H9 (cell line): ENCODE data around the gene CCSER2. TPM values are rescaled to one million over a fixed set of nuclear protein-coding genes. Genes with fewer than 3 reads are reported as not detected.

Experiments
- DNase-seq: peaks from one replicate; pipeline ENCODE4 v3.0.0-alpha.2; 2017
- H2AFZ ChIP-seq: one replicate; pipeline ENCODE4 v1.6.1; 2013; ENCODE audit warnings: mild to moderate bottlenecking, low read length, control low read depth, moderate library complexity
- H2AK5ac ChIP-seq: 2 replicates; pipeline ENCODE4 v1.6.1; 2013; ENCODE audit warnings: low read length, control low read depth, mixed read lengths; ENCODE audit not compliant: insufficient read length
- H2BK120ac ChIP-seq: one replicate; pipeline ENCODE4 v1.6.1; 2013; ENCODE audit warnings: low read depth, mild to moderate bottlenecking, low read length, control low read depth, inconsistent platforms; ENCODE audit not compliant: poor library complexity, severe bottlenecking
- H2BK12ac ChIP-seq: 2 replicates; pipeline ENCODE4 v1.6.1; 2013; ENCODE audit warnings: low read length, control low read depth, mixed read lengths, low read depth; ENCODE audit not compliant: insufficient read length
- H2BK15ac ChIP-seq: 2 replicates; pipeline ENCODE4 v1.6.1; 2013; ENCODE audit warnings: low read depth, low read length, control low read depth
- H2BK20ac ChIP-seq: one replicate; pipeline ENCODE4 v1.6.1; 2013; ENCODE audit warnings: low read depth, mild to moderate bottlenecking, low read length, control low read depth, inconsistent platforms; ENCODE audit not compliant: poor library complexity, severe bottlenecking
- H2BK5ac ChIP-seq: 2 replicates; pipeline ENCODE4 v1.6.1; 2013; ENCODE audit warnings: low read length, control low read depth, mixed read lengths; ENCODE audit not compliant: insufficient read length
- H3K14ac ChIP-seq: 2 replicates; pipeline ENCODE4 v1.6.1; 2013; ENCODE audit warnings: low read length, control low read depth; ENCODE audit not compliant: insufficient read depth
- H3K18ac ChIP-seq: 2 replicates; pipeline ENCODE4 v1.6.1; 2013; ENCODE audit warnings: low read depth, mild to moderate bottlenecking, mixed read lengths, low read length, control low read depth; ENCODE audit not compliant: insufficient read length
- H3K23ac ChIP-seq: 2 replicates; pipeline ENCODE4 v1.6.1; 2013; ENCODE audit warnings: low read length, control low read depth, mixed read lengths, low read depth; ENCODE audit not compliant: insufficient read length
- H3K23me2 ChIP-seq: 2 replicates; pipeline ENCODE4 v1.6.1; 2013; ENCODE audit warnings: low read depth, mild to moderate bottlenecking, mixed read lengths, low read length, control low read depth; ENCODE audit not compliant: insufficient read length, poor library complexity, severe bottlenecking
- H3K27ac ChIP-seq: 2 replicates; pipeline ENCODE4 v1.5.1; 2013; ENCODE audit warnings: low read length, control low read depth, mixed read lengths, low read depth; ENCODE audit not compliant: insufficient read length
- H3K27me3 ChIP-seq: 2 replicates; pipeline ENCODE4 v1.6.1; 2013; ENCODE audit warnings: low read length, control low read depth, inconsistent platforms; ENCODE audit not compliant: insufficient read depth
- H3K4ac ChIP-seq: 2 replicates; pipeline ENCODE4 v1.6.1; 2013; ENCODE audit warnings: low read depth, mild to moderate bottlenecking, control low read depth, inconsistent platforms, low read length, moderate library complexity
- H3K4me1 ChIP-seq: 2 replicates; pipeline ENCODE4 v1.6.1; 2013; ENCODE audit warnings: low read length, control low read depth, inconsistent platforms; ENCODE audit not compliant: insufficient read depth
- H3K4me2 ChIP-seq: 2 replicates; pipeline ENCODE4 v1.6.1; 2013; ENCODE audit warnings: low read length, control low read depth, mixed read lengths; ENCODE audit not compliant: insufficient read length, insufficient read depth
- H3K56ac ChIP-seq: 2 replicates; pipeline ENCODE4 v1.6.1; 2013; ENCODE audit warnings: low read depth, mild to moderate bottlenecking, mixed read lengths, low read length, control low read depth; ENCODE audit not compliant: insufficient read length
- H3K79me1 ChIP-seq: 2 replicates; pipeline ENCODE4 v1.6.1; 2013; ENCODE audit warnings: low read depth, mild to moderate bottlenecking, moderate library complexity, low read length, control low read depth, inconsistent platforms; ENCODE audit not compliant: insufficient read depth, poor library complexity, severe bottlenecking
- H3K79me2 ChIP-seq: 2 replicates; pipeline ENCODE4 v1.6.1; 2013; ENCODE audit warnings: low read length, control low read depth, inconsistent platforms; ENCODE audit not compliant: insufficient read depth
- H3K9ac ChIP-seq: 2 replicates; pipeline ENCODE4 v1.6.1; 2013; ENCODE audit warnings: low read length, control low read depth, mixed read lengths; ENCODE audit not compliant: insufficient read length; ENCODE audit errors: extremely low read depth
- H3K9me3 ChIP-seq: one replicate; pipeline ENCODE4 v1.6.1; 2013; ENCODE audit warnings: low read depth, low read length, inconsistent platforms; ENCODE audit not compliant: control insufficient read depth
- H3T11ph ChIP-seq: one replicate; pipeline ENCODE4 v1.6.1; 2013; ENCODE audit warnings: mild to moderate bottlenecking, low read length, control low read depth, inconsistent platforms
- H4K20me1 ChIP-seq: one replicate; pipeline ENCODE4 v1.6.1; 2013; ENCODE audit not compliant: control insufficient read depth, insufficient read length, insufficient read depth
- H4K5ac ChIP-seq: 2 replicates; pipeline ENCODE4 v1.6.1; 2013; ENCODE audit warnings: low read depth, mild to moderate bottlenecking, mixed read lengths, low read length, control low read depth; ENCODE audit not compliant: insufficient read length
- H4K8ac ChIP-seq: replicated peaks from 2 replicates; pipeline ENCODE4 v1.6.1; 2013; ENCODE audit warnings: low read length, control low read depth, mixed read lengths, low read depth; ENCODE audit not compliant: insufficient read length
- H4K91ac ChIP-seq: 2 replicates; pipeline ENCODE4 v1.6.1; 2013; ENCODE audit warnings: low read depth, mild to moderate bottlenecking, moderate library complexity, mixed read lengths, low read length, control low read depth; ENCODE audit not compliant: insufficient read length
- H3K27ac Mint-ChIP-seq, 3 experiments: 2 replicates in 2 of 3; 3 replicates in 1 of 3; pipeline ENCODE4 v1.8.0; 2020 to 2021; ENCODE audit warnings: mixed read lengths in 3 of 3, mild to moderate bottlenecking in 1 of 3, moderate library complexity in 1 of 3
- H3K27me3 Mint-ChIP-seq: 2 replicates; pipeline ENCODE4 v1.8.0; 2021; ENCODE audit warnings: low read depth, mild to moderate bottlenecking, moderate library complexity, mixed read lengths
- H3K36me3 Mint-ChIP-seq, 3 experiments: 2 replicates in 2 of 3; 3 replicates in 1 of 3; pipeline ENCODE4 v1.8.0; 2020 to 2021; ENCODE audit warnings: low read depth in 3 of 3, mixed read lengths in 3 of 3; ENCODE audit not compliant: insufficient read depth in 1 of 3
- H3K4me1 Mint-ChIP-seq, 2 experiments: 2 replicates each; pipeline ENCODE4 v1.8.0; 2020; ENCODE audit warnings: mixed read lengths in 2 of 2
- H3K4me3 Mint-ChIP-seq, 2 experiments: 2 replicates in 1 of 2; 3 replicates in 1 of 2; pipeline ENCODE4 v1.8.0; 2020 to 2021; ENCODE audit warnings: mild to moderate bottlenecking in 2 of 2, mixed read lengths in 2 of 2, moderate library complexity in 1 of 2
- H3K9me3 Mint-ChIP-seq, 2 experiments: 2 replicates in 1 of 2; 3 replicates in 1 of 2; pipeline ENCODE4 v1.8.0; 2020; ENCODE audit warnings: mild to moderate bottlenecking in 2 of 2, mixed read lengths in 2 of 2, moderate library complexity in 1 of 2
- CTCF ChIP-seq: fragments of 200-600 bp; sonication (generic); conservative IDR thresholded peaks from 3 replicates; pipeline ENCODE4 v1.8.0; 2021; ENCODE audit warnings: antibody characterized with exemption, mild to moderate bottlenecking
- WGBS: extraction: QIAGEN DNeasy Blood & Tissue Kit; methylation state at CpG from one replicate; pipeline ENCODE4 v1.1.7; 2013; ENCODE audit warnings: missing lambda C conversion rate, low lambda C conversion rate, mixed read lengths; ENCODE audit not compliant: insufficient read length; ENCODE audit errors: extremely low coverage; 5-methylcytosine and 5-hydroxymethylcytosine counted together
- total RNA-seq: library from RNA; stranded (reverse); gene quantifications from 2 replicates; pipeline ENCODE4 v1.2.1, GENCODE V29; 2021

CCSER2 gene
- total RNA-seq, 1 experiment from 2014 or later, result 22.2 TPM

DNA sequence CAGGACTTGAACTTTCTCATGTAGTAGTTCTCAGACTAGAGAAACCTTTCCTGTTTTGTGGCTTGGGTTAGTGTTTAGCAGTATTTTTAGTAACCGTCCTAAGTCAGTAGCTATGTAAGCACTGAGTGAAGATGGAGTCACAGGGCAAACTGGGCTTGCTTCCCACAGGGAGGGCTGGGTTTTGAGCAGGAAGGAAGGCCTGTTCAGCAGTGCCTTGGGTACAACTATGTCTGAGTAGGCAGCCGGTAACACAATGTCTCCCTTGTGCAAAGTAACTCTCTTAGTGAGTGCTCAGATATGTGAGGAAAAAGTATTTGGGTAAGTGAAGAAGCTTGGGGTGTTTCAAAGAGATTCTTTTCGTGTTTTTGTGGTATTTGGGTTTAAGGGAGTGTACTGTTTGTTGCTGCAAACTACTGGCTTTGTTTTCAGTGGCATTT lies 96.4 kb downstream of the CCSER2 start:
- Histone ChIP-seq H4K20me1 (no peaks in the 10 kb centered on the region), H3K14ac (no peak overlapping the region), H2BK12ac (no peak overlapping the region), H3K27ac (no peak overlapping the region), H3K27me3 (no peaks in the 10 kb centered on the region), H2BK20ac (no peak overlapping the region), H2AK5ac (no peak overlapping the region), H3K23ac (no peak overlapping the region), H4K91ac (no peak overlapping the region), H4K5ac (no peak overlapping the region), H3K79me2 (no peaks in the 10 kb centered on the region), H2BK15ac (no peak overlapping the region), H4K8ac (no peak overlapping the region), H3K4me2 (no peak overlapping the region), H3K56ac (no peak overlapping the region), H3K23me2 (no peaks in the 10 kb centered on the region), H3K9ac (no peak overlapping the region), H2BK120ac (no peak overlapping the region), H2BK5ac (no peak overlapping the region), H3K4me1 (no peaks in the 10 kb centered on the region), H3K79me1 (no peaks in the 10 kb centered on the region), H3K4ac (no peak overlapping the region), H2AFZ (no peak overlapping the region), H3K18ac (no peak overlapping the region), H3K9me3 (no peaks in the 10 kb centered on the region), H3T11ph (no peak overlapping the region)
- no peak for DNase-seq
- Mint-ChIP-seq H3K9me3 (peaks cover 0 to 3% of the 10 kb centered on the region in 2 experiments; a peak in 2 of 5 replicates), H3K4me1 (peaks cover 5 to 7% of the 10 kb centered on the region in 2 experiments), H3K27me3 (no peaks in the 10 kb centered on the region; the same call in 1 of the 2 replicates), H3K4me3 (no peak overlapping the region), H3K27ac (peak overlapping the region; percentile 1 to 41 (median 3)), H3K36me3 (peaks cover 7 to 16% (median 13%) of the 10 kb centered on the region in 3 experiments)
- no peak for TF ChIP-seq CTCF
- WGBS, result 100% methylated on average over 1 of the region's 3 CpGs
